ENCODE results near the gene COX19.
"Not testable (repeated sequence)": the region's sequence is repeated elsewhere in the genome, so short reads cannot be mapped to it uniquely, and the experiment has no call there.

Gene COX19

DNA sequence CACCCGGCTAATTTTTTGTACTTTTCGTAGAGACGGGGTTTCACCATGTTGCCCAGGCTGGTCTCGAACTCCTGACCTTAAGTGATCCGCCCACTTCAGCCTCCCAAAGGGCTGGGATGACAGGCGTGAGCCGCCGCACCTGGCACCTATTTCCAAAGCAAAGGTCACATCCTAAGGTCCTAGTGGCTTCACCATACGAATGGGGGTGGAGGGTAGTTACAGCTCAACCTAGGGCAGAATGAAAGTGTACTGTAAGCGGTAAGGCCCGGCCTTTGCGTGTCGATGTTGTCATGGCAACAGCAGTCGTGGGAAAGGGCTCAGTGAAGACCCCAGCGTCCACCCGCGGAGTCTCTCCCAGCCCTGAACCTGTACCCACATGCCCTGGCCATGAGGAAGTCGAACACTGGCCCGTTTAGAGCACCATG, 1.6 kb upstream of the COX19 start:
- no peak for DNase-seq

DNA sequence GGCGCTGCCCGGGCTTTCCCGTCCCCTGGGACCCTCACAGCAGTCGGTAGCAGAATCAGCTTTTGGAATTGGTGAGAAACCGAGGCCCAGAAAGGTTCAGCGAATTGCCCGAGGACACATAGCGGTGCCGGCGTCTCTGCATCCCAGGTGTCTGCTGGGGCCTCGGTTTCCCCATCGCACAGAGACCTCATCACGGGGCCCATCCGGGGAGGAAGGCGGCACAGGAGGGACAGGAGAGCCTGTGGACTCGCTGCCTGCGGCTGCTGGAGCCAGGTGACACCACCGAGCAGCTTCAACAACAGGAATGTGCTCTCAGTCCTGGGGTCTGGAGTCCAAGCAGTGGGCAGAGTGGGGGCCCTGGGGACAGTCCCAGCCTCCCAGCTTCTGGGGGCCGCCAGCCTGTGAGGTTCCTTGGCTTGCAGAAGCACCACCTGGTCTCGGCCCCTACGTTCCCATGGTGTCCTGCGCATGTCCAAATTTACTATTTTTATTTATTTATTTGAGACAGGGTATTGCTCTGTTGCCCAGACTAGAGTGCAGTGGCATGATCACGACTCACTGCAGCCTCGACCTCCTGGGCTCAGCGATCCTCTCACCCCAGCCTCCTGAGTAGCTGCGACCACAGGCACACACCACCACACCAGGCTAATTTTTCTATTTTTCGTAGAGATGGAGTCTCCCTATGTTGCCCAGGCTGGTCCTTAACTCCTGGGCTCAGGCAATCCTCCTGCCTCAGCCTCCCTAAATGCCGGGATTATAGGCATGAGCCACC, 539 bp upstream of the COX19 start:
- DNase-seq, result no peak

DNA sequence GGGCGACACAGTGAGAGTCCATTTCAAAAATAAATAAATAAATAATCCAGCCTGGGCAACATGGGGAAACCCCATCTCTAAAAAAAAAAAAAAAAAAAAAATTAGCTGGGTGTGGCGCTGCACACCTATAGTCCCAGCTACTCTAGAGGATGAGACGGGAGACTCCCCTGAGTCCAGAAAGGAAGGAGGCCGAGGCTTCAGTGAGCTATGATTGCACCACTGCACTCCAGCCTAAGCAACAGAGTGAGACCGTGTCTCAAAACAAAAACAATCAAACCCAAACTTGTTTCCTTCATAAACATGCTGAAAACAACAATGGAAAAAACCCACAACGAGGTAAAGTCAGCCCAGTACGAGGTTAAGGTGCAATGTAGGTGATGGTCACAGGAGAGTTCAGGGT, 1.2 kb downstream of the COX19 start:
- DNase-seq, result no peak

DNA sequence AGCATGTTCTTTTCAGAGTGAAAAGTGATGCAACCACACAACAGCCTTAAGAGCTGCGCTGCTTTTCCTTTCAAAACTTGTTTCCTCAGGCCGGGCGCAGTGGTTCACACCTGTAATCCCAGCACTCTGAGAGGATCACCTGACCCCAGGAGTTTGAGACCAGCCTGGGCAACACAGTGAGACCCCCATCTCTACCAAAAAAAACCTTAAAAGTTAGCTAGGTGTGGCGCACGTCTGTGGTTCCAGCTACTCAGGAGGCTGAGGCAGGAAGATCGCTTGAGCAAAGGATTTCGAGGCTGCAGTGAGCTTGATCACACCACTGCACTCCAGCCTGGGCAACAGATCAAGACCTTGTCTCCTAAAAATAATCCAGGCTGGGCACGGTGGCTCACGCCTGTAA, 2.0 kb downstream of the COX19 start:
- DNase-seq, result no peak

DNA sequence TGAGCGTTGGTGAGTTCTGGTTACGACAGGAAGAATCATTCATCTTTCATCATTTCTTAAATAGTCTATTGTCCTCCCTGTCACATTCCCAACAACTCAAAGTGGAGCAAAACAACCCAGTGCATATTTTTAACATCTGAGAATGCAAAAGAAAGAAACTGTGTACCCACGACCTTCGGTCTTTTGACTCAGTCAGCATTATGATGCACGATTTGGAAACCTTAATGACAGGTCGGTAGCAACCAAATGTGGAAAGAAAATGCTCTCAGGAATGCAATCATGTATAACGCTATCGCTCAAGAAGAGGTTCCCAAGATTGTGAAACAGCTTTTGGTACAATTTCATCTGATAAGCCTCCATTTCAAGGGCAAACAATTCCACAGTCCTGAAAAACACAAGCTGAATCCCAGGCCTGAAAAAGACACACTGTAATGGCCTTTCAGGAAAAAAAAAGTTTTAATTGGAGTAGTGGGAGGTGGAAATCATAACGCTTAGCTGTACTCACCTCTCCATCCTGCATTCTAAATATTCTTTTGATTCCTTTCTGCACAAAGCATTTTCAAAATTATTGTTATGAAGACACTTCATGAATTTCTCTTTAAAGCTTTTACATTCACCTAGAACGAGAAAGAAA, 2.6 kb downstream of the COX19 start:
- no peak for DNase-seq

DNA sequence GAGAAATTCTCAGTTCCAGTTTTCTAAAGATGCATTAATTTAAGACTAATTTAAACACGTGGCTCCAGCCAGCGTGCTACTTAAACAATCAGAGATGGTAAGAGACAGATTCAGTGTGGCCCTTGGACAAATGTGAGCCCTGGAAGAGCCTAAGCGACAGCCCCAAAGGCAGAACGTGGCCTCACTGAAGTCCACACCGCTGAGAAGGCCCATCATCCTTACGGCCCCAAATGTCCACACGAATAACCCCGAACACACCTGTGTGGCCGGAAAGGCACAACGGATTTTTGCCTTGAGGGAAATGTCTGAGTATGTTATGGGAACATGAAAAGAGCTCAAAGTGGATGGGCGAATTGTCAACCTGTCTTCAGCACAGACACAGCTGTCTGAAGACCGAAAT, 3.2 kb downstream of the COX19 start:
- DNase-seq, result no peak

DNA sequence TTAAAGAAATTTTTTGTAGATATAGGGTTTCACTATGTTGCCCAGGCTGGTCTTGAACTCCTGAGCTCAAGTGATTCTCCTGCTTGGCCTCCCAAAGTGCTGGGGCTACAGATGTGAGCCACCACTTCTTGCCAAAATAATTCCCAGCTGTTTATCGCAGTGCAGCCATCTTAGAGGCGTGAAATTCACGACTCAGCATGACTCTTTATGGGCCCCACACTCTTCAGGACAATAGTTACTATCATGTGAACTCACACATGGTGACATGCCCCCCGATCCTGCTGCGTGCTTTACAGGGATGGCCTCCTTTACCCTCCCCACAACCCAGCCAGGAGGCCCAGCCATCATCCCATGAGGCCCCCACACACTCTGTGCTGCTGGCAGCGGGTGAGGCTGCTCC, 4.6 kb downstream of the COX19 start:
- no peak for DNase-seq

DNA sequence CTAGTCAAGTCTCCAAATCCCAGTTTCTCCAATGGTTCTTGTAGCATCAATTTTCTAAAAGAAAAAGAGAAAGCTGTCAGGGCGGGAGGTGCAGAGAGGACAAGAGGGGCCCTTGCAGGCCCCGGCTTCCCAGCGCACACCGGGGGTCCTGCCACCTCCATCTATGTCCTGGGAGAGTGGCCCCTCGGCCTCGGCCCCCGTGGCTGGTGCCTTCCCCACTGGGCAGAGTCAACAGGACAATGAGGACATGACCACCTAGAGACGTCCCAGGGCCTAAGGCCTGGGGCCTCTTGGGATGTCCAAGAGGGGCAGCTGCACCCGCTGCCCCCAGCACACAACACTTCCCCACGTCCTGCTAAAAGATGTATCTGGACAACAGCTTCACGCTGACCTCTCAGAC, 5.9 kb downstream of the COX19 start:
- DNase-seq, result no peak

DNA sequence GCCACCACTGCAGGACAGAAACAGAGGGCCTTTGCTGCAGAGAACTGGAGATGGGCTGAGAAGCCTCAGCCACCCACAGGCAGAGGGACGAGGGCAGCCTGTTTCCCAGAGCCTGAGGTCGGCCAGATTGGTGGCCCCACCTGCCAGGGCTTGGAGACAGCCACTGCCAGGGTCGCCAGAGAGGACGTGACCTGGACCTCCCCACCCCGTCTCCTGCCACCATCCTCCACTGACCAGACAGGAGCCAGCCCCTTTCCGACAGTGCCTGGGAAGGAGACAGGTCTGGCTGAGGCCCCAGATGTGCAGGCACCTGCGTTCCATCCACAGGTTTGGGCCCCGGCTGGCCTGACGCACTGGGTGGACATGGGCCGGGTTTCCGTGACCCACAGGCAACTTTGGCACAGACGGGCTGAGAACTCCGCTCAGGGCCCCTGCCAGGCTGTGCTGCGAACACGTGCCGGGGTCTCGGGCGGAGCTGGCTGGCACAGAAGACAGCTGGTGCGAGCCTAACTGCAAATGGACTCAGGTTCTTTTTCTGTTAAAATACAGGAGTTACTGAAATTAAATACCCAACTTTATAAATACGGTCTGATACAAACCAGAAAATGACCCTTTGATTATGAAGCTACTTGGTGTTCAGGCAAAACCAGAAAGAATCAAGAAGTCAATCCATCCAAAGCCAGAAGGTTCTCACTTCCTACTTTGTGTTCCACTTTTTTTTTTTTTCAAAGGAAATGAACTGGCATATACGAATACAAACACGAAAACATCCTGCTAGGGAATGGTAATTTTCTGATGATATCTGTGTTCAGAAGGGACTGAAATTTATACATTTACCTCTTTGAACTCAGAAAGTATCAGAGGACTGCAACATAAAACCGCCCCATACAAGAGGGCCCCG, 6.9 kb downstream of the COX19 start:
- no peak for DNase-seq

DNA sequence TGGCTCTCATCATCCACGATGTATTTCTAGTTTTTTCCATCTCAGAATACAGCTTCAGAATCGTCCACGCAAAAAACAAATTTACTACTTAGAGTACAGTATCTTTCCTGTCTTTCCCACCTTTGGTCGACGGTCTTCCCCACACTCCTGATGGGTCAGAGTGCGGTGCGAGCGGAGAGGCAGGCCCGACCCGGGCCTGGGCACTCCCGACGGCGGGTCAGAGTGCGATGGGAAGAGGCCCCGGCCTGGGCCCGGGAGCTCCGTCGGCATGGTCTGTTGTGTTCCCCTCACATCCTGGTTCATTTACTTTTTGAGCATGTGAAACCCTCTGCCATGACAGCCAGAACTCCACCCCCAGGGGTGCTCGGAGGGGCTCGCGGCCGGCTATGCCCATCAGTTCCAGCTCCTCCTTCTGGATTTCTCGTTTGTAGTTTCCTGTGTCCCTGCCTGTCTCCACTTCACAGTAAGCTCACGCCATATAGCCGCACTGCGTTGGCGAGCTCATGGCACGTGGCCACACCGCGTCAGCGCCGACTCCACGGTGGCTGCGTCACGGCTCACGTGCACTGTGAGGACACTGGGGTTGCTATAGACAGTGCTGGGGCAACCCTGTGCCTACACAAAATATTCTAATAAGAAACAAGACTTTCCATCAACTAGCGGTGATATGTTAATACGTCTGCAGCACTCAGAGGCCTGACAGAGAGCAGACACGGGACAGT, 7.8 kb downstream of the COX19 start:
- no peak for DNase-seq

DNA sequence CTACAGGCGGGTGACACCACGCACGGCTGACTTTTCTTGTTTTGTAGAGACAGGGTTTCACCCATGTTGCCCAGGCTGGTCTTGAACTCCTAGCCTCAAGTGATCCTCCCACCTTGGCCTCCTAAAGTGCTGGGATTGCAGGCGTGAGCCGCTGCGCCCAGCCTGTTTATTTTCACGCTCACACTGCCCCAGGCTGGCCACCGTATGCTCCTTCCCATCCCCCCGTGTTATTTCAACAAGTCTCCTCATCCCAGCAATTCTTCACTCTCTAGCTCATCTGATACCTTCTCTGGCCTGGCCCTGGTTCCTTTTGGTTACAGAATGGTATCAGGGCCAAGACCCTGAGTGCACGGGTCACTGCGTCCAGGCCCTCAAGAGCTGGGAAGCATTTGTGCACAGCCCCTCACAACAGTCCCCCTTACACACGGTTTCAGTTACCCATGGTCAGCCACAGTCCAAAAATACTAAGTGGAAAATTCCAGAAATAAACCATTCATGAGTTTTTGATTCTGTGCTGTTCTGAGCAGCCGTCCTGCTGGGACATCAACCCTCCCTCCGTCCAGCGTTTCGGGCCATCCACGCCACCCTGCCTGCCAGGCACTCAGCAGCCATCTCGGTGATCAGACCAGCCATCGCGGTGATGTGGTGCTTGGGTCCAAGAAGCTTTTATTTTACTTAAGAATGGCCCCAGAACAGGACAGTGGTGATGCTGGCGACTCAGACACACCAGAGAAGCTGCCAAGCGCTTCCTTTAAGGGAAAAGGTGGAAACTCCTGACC, 8.9 kb downstream of the COX19 start:
- DNase-seq, result no peak

DNA sequence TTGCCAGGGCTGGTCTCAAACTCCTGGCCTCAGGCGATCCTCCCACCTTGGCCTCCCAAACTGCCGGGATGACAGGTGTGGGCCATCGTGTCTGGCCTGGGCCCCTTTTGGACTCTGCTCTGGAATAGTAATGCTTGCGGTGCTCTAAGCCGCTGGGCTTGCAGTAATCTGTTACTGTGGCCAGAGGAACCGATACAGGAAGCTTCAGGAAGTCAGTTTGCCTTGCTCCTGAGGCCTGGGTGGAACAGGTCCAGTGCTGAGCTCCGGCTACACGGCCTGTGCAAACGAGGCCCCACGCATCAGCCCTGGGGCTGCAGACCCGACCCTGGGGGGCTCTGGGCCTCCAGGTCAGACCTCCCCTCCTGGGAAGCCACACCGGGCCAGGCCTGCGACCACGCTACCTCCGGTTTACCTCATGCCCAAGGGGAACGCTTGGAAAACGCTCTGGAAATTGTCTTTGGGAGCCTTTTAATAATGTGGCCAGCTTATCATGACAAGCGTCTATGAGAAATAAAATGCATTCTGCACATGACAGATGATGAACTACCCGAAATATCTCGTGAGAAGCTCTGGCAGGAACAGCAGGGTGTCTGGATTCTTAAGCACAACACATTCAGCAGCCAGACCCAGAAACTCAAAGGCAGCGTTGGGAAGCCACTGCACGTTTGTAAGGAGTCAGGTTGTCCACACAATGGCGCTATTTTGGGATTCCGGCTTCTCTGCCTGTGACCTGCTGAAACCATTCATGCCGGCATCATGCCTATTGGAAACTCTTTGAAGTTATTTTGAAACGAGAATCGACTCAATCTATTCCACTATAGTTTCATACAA, 10.7 kb downstream of the COX19 start:
- DNase-seq, result no peak

DNA sequence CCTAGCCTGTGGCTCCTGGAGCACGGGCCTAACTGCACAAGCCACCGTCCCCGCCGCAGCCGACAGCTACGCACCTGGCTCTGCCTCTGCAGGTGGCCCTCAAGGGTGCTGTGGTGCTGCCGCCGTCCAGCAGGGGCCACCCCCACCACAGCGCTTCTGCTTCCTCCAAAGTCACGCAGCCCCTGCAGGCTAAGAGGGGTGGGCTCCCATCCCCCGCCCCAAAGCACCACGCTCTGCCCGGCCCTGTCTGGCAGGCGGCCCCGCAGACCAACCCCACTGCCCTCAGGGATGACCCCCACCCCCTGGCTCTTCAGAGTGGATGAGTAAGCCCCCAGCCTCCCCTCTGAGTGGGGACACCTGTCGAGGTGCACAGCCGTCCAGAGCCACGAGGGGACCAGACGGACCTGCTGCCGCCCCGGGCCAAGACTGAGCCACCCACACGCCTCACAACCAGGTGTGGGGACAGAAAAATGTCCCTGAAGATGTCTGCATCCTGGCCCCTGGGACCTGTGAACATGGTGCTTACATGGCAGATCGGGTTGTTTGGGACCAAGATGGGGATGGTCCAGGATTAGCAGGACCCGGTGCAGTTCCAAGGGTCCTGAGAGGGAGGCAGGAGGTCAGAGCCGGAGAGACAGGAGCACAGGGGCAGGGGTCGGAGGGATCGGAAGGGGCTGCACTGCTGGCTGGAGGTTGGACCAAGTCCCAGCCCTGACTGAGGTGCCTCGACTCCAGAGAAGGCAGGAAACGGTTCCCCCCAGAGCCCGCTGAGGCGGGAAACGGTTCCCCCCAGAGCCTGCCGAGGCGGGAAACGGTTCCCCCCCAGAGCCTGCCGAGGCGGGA, 11.9 kb downstream of the COX19 start:
- DNase-seq, result no peak

DNA sequence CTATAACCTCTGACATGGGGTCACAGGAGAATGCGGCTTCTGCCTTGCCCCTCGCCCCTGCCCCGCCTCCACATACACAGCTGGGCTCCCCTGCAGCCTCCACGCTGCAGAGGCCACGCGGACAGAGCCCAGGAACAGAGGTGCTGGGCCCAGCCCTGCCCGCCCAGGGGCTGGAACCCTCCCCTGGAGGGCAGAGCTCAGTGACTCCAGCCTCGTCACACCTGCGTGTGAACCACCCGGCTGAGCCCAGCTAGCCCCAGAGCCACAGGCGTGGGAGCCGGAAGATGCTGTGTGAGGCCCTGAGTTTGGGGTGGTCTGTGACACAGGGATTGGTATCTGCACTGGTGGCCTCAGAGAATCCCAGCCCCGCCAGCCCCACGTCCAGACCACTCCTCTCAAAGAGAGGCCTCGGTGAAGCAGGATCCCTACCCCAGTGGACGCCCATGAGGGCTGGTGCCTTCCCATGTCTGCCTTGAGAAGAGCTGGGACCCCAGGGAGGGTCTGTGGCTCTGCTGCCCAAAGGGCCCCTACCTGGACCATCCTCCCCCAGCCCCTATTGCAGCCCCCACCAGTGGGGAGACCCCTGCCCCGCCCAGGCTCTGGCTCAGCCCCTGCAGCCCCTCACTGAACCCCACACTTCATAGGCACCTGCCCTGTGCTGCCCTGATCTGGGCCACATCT, 12.8 kb downstream of the COX19 start:
- DNase-seq, result no peak

DNA sequence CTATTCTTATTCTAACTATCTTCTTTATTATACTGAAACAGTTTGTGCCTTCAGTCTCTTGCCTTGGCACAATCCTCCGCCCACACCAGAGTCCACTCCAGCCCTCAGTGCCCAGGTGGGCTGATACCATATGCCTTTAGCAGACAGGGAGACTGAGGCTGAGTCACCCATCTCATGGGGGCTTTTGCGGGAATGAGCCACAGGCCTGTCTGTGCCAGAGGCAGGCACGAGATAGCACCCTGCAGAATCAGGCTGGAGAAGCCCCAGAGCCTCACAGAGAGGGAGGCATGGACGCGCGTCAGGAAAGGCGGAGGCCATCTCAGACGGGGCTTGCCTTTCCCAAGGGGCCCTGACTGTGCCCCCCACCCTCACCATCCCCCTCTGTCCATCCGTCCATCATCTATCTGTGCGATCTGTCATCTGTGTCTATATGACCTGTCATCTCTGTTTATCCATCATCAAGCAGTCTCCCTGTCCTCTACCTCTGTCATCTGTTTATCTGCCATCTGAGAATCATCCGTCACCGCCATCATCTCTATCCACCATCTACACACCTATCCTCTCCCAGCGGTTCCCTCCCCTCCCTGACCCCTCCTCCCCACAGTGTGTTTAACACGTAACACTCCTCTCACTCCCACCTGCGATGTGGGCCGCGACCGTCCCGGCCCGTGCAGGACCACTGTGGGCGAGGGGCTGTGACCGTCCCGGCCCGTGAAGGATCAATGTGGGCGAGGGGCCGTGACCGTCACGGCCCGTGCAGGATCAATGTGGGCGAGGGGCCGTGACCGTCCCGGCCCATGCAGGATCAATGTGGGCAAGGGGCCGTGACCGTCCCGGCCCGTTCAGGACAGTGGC, 13.6 kb downstream of the COX19 start:
- no peak for DNase-seq

DNA sequence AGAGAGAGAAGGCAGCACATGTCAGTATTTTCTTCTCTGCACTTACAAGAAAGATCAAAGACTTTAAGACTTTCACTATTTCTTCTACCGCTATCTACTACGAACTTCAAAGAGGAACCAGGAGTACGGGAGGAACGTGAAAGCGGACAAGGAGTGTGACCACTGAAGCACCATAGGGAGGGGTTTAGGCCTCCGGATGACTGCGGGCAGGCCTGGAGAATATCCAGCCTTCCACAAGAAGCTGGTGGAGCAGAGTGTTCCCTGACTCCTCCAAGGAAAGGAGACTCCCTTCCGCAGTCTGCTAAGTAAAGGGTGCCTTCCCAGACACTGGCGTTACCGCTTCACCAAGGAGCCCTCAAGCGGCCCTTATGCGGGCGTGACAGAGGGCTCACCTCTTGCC, 14.4 kb downstream of the COX19 start:
- not testable (repeated sequence) for DNase-seq

DNA sequence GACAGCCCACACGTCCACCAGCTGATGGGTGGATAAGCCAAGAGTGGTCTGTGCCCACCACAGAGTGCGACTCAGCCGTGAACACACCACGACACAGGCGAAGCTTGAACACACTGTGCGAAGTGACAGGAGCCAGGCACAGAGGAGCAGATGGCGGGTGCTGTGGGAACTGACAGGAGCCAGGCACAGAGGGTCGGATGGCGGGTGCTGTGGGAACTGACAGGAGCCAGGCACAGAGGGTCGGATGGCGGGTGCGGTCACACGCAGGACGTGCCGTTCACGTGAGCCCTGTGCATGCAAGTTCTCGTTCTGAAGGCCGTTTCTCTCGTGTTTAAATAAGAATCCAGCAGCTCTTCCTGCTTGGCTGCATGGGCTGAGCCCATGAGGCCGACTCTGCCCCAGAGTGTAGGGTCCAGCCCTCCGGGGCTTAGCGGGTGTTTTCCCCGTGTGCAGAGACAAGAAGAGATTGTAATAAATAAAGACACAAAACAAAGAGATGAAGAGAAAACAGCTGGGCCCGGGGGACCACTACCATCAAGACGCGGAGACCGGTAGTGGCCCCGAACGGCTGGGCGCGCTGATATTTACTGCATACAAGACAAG, 15.0 kb downstream of the COX19 start:
- DNase-seq, result no peak

DNA sequence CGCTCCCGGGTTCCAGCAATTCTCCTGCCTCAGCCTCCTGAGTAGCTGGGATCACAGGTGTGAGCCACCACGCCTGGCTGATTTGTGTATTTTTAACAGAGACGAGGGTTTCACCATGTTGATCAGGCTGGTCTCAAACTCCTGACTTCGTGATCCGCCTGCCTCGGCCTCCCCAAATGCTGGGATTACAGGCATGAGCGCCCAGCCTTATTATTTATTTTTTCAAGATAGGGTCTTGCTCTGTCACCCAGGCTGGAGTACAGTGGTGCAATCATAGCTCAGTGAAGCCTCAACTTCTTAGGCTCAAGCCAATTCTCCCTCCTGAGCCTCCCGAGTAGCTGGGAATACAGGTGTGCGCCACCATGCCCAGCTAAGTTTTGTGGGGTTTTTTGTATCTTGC, 15.6 kb downstream of the COX19 start:
- not testable (repeated sequence) for DNase-seq
